HAP-1 (cell line): ENCODE results near the gene MKI67.

Experiments used
- DNase-seq, 2 experiments: peaks; one replicate each; pipeline ENCODE4 v3.0.0-alpha.2; 2016 to 2020; ENCODE audit warnings: low spot score in 2 of 2
- H3K27me3 ChIP-seq: fragments of 250-450 bp; sonication (Bioruptor Pico); 2 replicates; pipeline ENCODE4 v1.5.1; 2020; ENCODE audit warnings: low read depth, mild to moderate bottlenecking, moderate library complexity
- H3K36me3 ChIP-seq: fragments of 250-450 bp; sonication (Bioruptor Pico); replicated peaks from 2 replicates; pipeline ENCODE4 v1.5.1; 2020; ENCODE audit warnings: mild to moderate bottlenecking
- H3K4me1 ChIP-seq: fragments of 250-450 bp; sonication (Bioruptor Pico); 2 replicates; pipeline ENCODE4 v1.5.1; 2020; ENCODE audit warnings: mild to moderate bottlenecking
- H3K4me3 ChIP-seq: fragments of 250-450 bp; sonication (Bioruptor Pico); 2 replicates; pipeline ENCODE4 v1.5.1; 2020; ENCODE audit warnings: mild to moderate bottlenecking, moderate library complexity
- H3K9me3 ChIP-seq: fragments of 250-450 bp; sonication (Bioruptor Pico); 2 replicates; pipeline ENCODE4 v1.5.1; 2020; ENCODE audit warnings: mild to moderate bottlenecking, moderate library complexity
- in situ Hi-C: fragments of 300-500 bp; cut with MboI; formaldehyde crosslinking; loops from 3 replicates; pipeline ENCODE4 v1.14.3; 2020; ENCODE audit warnings: low sequenced_read_pairs, inconsistent platforms, mixed read lengths

Gene MKI67

DNA sequence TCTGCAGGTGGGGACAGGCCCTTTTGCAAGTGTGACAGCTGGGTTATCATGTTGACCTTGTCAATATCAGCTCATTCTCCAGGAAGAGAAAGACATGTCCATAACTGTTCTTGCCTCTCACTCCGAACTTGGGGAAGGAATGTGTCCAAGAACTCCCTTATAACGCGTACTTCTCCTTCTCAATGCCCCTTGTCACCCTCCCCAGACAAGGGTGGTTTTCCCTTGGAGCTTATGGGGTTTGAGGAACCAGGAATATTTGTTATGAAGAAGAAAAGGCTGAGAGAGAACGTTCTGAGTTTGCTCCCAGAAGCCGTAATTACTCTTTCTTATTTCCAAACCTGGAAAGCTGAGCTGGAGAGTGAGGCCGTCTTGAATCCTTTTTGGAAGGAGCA lies 77.4 kb downstream of the MKI67 start:
- DNase-seq: no peak
- Histone ChIP-seq H3K4me3 (no peak overlapping the region), H3K4me1 (no peaks in the 10 kb centered on the region), H3K27me3 (no peaks in the 10 kb centered on the region), H3K36me3 (no peaks in the 10 kb centered on the region), H3K9me3 (no peaks in the 10 kb centered on the region)
- in situ Hi-C loops: no loop called here

DNA sequence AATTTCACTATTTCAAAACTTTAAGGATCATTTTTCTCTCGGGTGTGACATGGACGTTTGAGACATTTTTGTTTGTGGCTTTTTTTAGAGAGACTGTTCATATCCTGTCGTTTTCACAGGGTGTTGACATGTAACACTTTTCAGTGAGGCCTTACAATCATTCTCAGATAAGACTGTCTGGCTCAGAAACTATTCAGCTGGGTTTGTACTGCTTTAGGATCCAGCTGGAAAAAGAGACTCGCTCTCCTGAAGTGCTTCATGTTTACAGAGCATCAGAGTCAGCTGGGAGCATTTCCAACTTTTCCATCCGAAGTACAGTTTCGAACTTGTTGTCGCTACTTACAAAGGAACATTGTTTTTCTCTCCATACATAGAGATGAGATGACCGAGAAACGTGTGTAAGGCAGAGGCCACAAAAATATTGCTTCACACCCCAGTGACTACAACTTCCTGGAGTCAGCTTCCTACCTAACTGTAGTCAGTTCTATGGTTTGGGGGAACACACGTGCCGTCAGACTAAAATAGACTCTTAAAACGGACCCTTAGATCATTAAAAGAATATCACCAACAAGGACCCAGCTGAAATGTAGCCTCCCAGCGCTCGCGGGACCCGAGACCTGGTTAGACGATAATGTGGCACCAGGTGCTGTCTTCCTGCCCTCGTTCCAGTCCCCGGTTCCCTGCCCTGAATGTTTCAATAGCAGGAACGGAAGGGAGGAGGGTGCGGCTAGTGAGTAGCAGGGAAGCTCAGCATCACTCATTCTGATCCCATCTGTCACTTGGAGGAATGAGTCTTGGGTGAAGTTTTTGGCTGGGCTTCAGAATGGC lies 78.0 kb downstream of the MKI67 start:
- in situ Hi-C loops: no loop called here
- Histone ChIP-seq H3K36me3 (no peaks in the 10 kb centered on the region), H3K4me1 (no peaks in the 10 kb centered on the region), H3K9me3 (no peaks in the 10 kb centered on the region), H3K4me3 (no peak overlapping the region), H3K27me3 (no peaks in the 10 kb centered on the region)
- DNase-seq: no peak

DNA sequence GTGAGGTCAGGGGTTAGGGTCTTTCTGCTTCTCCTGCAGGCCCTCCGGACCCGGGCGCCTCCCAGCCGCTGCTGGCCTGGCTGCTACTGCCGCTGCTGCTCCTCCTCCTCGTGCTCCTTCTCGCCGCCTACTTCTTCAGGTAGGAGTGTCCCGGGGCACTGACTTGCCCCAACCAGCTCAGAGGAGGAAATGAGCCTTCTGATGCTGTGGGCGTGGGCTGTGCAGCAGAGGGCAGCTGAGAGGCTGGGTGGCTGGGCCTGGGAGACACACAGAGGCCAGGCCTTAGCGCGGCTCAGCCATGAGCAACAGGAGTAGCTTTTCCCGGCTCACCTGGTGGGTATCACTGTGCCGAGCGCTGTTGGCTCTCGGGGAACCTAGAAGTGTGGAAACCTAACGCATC lies 78.9 kb downstream of the MKI67 start:
- H3K27me3 ChIP-seq: no peaks in the 10 kb centered on the region
- no peak for DNase-seq
- in situ Hi-C loops: no loop called here
- no peaks in the 10 kb centered on the region for H3K36me3 ChIP-seq
- no peaks in the 10 kb centered on the region for H3K9me3 ChIP-seq
- no peaks in the 10 kb centered on the region for H3K4me1 ChIP-seq
- H3K4me3 ChIP-seq: no peak overlapping the region

DNA sequence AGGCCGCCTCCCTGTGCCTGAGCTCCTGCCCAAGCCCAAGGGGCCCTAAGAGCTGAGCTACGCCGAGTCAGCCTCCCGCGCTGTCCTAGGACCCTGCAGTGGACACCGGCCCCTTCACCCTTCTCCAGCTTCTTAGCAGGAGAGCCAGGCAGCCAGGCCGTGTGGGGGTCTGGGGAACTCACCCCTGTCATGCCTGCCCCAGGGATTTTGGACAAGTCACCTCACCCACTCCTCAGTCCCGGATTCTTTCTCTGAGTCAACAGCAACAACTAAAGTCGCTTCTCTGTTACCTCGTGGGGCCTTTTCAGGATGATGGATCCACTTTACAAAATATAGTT lies 79.3 kb downstream of the MKI67 start:
- Histone ChIP-seq H3K4me1 (no peaks in the 10 kb centered on the region), H3K27me3 (no peaks in the 10 kb centered on the region), H3K9me3 (no peaks in the 10 kb centered on the region), H3K36me3 (no peaks in the 10 kb centered on the region), H3K4me3 (no peak overlapping the region)
- in situ Hi-C loops: no loop called here
- no peak for DNase-seq
